Liver (tissue), 3 donors: ENCODE results near the gene FNDC1.

Experiments
- ATF3 ChIP-seq: IDR thresholded peaks from 2 replicates; pipeline ENCODE4 v1.6.1; 2016; ENCODE audit warnings: antibody characterized with exemption
- CTCF ChIP-seq: fragments of 150-350 bp; IDR thresholded peaks from 2 replicates; pipeline ENCODE4 v1.5.1; 2017; ENCODE audit warnings: improper control_type of control experiment, low read depth, low read length; ENCODE audit not compliant: missing input control
- GABPA ChIP-seq, 2 donors: IDR thresholded peaks in 1 of 2; conservative IDR thresholded peaks in 1 of 2; 2 replicates each; pipeline ENCODE4 v1.6.1; 2016; ENCODE audit warnings: antibody characterized with exemption in 2 of 2, mild to moderate bottlenecking in 1 of 2, moderate library complexity in 1 of 2
- HNF4G ChIP-seq: IDR thresholded peaks from 2 replicates; pipeline ENCODE4 v1.6.1; 2016; ENCODE audit warnings: antibody characterized with exemption
- JUND ChIP-seq, 2 donors: IDR thresholded peaks; 2 replicates each; pipeline ENCODE4 v1.6.1; 2016; ENCODE audit warnings: antibody characterized with exemption in 2 of 2
- REST ChIP-seq: IDR thresholded peaks from 2 replicates; pipeline ENCODE4 v1.6.1; 2016; ENCODE audit warnings: antibody characterized with exemption, mild to moderate bottlenecking
- SP1 ChIP-seq: IDR thresholded peaks from 2 replicates; pipeline ENCODE4 v1.6.1; 2018; ENCODE audit warnings: antibody characterized with exemption, mild to moderate bottlenecking
- TAF1 ChIP-seq: conservative IDR thresholded peaks from 2 replicates; pipeline ENCODE4 v1.6.1; 2016; ENCODE audit warnings: antibody characterized with exemption, mild to moderate bottlenecking
- YY1 ChIP-seq: IDR thresholded peaks from 2 replicates; pipeline ENCODE4 v1.6.1; 2016; ENCODE audit warnings: antibody characterized with exemption, mild to moderate bottlenecking
- ZBTB33 ChIP-seq: IDR thresholded peaks from 2 replicates; pipeline ENCODE4 v1.6.1; 2016; ENCODE audit warnings: antibody characterized with exemption
- donor health status: healthy.
- donor health status: healthy.

GRCh38 chr6:159193923-159194322, 24.7 kb downstream of the FNDC1 start:
- TF ChIP-seq CTCF (no peak), HNF4G (no peak), YY1 (no peak), SP1 (no peak), TAF1 (no peak), ATF3 (no peak), GABPA (IDR thresholded peaks at IDR 0.05 in 1 of 2, conservative IDR thresholded peaks at IDR 0.05 in 1 of 2) (no peak), ZBTB33 (no peak), REST (no peak), JUND (IDR thresholded peaks at IDR 0.05) (no peak)
